AG10803 (cell line): ENCODE results near the gene PCDHB16.
"Not testable (repeated sequence)": the region's sequence is repeated elsewhere in the genome, so short reads cannot be mapped to it uniquely, and the experiment has no call there.

Experiments used
- DNase-seq: peaks from one replicate; pipeline ENCODE4 v3.0.0; 2010; ENCODE audit warnings: low read depth
- H3K4me3 ChIP-seq: 2 replicates; pipeline ENCODE4 v1.5.1; 2011; ENCODE audit warnings: mild to moderate bottlenecking, low read length, control low read depth
- TF ChIP-seq, protein P1 (sequence below): conservative IDR thresholded peaks from 2 replicates; pipeline ENCODE4 v1.5.1; 2011; ENCODE audit warnings: mild to moderate bottlenecking, low read length, control low read depth, inconsistent platforms

PCDHB16 gene

DNA sequence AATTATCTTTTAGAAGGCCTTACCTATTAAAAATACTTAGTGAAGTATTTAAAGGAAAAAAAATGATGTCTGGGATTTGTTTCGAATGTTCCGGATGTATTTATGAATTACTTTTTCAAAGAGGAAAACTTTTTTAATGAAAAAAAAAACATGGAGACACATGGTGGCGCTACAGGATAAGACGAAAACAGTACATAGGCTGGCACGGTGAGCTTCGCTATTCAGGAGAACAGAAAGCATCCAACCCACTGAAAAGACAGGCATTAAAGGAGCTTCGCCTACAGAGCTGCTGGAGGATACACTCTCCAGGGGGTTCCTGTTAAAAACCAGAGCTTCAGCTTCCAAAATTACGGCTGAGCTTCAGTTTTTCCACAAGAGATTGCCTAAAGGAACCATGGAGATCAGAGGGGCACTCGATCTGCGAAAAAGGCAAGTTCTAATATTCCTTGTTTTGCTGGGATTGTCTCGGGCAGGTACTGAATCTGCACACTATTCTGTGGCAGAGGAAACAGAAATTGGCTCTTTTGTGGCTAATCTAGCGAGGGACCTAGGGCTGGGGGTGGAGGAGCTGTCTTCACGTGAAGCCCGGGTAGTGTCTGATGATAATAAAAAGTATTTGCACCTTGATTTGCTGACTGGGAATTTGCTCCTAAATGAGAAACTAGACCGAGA lies 41.1 kb downstream of the PCDHB16 start, which contains the start of gene PCDHB14:
TSS of gene PCDHB14 (plus strand) at position 232 of the 672 bp plus-strand sequence. CDS start at position 395, 163 bp downstream.
- peak within 1 kb of the TSS; percentile 47 for H3K4me3 ChIP-seq
- peak; percentile 44 for DNase-seq
- TF ChIP-seq, protein P1, sequence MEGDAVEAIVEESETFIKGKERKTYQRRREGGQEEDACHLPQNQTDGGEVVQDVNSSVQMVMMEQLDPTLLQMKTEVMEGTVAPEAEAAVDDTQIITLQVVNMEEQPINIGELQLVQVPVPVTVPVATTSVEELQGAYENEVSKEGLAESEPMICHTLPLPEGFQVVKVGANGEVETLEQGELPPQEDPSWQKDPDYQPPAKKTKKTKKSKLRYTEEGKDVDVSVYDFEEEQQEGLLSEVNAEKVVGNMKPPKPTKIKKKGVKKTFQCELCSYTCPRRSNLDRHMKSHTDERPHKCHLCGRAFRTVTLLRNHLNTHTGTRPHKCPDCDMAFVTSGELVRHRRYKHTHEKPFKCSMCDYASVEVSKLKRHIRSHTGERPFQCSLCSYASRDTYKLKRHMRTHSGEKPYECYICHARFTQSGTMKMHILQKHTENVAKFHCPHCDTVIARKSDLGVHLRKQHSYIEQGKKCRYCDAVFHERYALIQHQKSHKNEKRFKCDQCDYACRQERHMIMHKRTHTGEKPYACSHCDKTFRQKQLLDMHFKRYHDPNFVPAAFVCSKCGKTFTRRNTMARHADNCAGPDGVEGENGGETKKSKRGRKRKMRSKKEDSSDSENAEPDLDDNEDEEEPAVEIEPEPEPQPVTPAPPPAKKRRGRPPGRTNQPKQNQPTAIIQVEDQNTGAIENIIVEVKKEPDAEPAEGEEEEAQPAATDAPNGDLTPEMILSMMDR = peak; percentile 34

DNA sequence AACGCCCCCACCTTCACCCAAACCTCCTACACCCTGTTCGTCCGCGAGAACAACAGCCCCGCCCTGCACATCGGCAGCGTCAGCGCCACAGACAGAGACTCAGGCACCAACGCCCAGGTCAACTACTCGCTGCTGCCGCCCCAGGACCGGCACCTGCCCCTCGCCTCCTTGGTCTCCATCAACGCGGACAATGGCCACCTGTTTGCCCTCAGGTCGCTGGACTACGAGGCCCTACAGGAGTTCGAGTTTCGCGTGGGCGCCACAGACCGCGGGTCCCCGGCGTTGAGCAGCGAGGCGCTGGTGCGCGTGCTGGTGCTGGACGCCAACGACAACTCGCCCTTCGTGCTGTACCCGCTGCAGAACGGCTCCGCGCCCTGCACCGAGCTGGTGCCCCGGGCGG lies 42.7 kb downstream of the PCDHB16 start:
- not testable (repeated sequence) for H3K4me3 ChIP-seq, DNase-seq

DNA sequence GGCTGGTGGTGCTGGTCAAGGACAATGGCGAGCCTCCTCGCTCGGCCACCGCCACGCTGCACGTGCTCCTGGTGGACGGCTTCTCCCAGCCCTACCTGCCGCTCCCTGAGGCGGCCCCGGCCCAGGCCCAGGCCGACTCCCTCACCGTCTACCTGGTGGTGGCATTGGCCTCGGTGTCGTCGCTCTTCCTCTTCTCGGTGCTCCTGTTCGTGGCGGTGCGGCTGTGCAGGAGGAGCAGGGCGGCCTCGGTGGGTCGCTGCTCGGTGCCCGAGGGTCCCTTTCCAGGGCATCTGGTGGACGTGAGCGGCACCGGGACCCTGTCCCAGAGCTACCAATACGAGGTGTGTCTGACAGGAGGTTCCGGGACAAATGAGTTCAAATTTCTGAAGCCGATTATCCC lies 43.2 kb downstream of the PCDHB16 start:
- not testable (repeated sequence) for H3K4me3 ChIP-seq, DNase-seq

DNA sequence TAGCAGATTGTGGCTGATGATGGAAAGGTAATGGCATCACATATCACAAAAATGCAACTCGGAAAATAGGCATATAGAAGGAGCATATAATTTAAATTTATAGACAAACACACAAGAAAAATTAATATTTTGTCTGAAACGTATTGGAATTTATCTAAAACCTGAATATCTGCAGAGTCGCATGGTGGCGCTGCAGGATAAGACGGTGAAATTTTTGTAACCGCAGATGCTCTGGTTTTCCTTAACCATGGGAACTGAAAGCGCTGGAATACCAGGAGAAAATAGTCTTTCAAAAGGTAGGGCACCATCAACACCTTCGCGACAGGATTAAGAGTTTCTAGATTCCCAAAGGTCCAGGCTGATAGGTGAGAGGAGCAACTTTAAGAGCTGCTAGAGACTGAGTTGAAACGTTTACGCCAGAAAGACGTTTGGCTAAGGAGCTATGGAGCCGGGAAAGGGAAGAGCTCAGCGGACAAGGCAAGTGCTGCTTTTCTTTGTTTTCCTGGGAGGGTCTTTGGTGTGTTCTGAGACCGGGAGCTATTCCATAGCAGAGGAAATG lies 52.0 kb downstream of the PCDHB16 start:
- DNase-seq = peak; percentile 5
- peak overlapping the region; percentile 37 for H3K4me3 ChIP-seq
- TF ChIP-seq, protein P1 = peak; percentile 21
